ENCODE data around the gene RERE. TPM values are rescaled to one million over a fixed set of nuclear protein-coding genes. Genes with fewer than 3 reads are reported as not detected.
A peak's percentile ranks its signal among the peaks of the same experiment; 100 is the strongest.

The RERE gene
- total RNA-seq, 1 experiment from 2014 or later: 47.4 TPM

DNA sequence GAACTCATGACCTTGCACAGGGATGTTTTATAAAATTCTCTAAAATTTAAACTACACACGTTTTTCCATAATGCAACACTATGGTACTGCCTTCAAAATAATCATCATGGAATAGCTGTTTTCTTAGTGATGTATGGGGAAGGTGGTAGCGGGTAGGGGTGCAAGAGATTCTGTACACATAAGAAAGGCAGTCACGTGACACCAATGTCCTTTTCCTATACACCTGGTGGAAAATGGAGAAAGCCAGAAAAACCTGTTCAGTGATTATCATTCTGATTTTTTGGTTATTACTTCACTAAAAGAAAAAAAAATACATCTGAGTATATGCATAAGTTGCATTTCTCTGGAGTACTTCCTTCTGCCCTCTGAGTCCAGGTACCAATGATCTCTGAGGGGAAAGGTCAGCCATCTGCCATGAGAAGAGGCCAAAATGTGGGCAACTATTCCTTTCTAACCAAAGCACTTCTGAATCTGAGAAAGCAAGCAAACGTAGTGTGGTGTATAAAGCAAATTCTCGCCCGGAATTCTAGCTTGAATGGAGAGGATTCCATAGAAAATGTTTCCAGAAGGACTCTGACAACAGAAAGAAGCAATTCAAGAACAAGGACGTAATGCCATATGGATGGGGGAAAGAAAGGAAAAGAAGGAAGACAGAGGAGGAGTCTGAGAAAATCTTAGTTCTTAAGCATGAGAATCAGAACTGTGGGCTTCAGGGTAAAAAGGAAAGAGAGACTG lies 137.3 kb downstream of the RERE start:
- no peaks in the 10 kb centered on the region; the same call in 1 of the 2 replicates for H3K4me1 ChIP-seq
- no peak overlapping the region for H3K4me3 ChIP-seq
- H3K27ac ChIP-seq: no peak overlapping the region

DNA sequence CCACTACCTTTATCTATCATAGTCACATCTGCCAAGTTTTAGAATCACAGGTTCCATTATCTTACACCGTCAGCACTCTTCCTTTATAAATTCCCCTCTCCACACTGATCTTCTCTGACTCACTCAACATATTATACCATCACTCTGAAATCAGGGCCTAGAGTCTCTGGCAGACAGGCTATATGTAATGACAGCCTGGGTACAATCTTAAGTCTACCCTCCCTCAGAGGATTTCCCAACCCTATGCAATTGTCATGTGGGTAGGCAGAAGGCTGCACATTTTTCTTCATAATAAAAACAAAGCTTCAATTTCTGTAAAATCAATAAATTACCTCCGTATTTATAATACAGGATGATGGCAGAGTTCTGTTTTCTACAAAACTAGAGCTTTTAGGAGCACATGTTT lies 138.0 kb downstream of the RERE start:
- no peaks in the 10 kb centered on the region for H3K36me3 ChIP-seq
- H3K9me3 ChIP-seq (replicated peaks): no peaks in the 10 kb centered on the region
- no peaks in the 10 kb centered on the region for H3K27me3 ChIP-seq
- H3K4me1 ChIP-seq: no peaks in the 10 kb centered on the region; the same call in 1 of the 2 replicates
- H3K27ac ChIP-seq: no peak overlapping the region
- DNase-seq: no peak
- H3K4me3 ChIP-seq: no peak overlapping the region

More for the DNA sequence above, 137.3 kb downstream of the RERE start:
- no peaks in the 10 kb centered on the region for H3K36me3 ChIP-seq
- H3K27me3 ChIP-seq: no peaks in the 10 kb centered on the region
- no peak for DNase-seq
- H3K9me3 ChIP-seq (replicated peaks): no peaks in the 10 kb centered on the region

DNA sequence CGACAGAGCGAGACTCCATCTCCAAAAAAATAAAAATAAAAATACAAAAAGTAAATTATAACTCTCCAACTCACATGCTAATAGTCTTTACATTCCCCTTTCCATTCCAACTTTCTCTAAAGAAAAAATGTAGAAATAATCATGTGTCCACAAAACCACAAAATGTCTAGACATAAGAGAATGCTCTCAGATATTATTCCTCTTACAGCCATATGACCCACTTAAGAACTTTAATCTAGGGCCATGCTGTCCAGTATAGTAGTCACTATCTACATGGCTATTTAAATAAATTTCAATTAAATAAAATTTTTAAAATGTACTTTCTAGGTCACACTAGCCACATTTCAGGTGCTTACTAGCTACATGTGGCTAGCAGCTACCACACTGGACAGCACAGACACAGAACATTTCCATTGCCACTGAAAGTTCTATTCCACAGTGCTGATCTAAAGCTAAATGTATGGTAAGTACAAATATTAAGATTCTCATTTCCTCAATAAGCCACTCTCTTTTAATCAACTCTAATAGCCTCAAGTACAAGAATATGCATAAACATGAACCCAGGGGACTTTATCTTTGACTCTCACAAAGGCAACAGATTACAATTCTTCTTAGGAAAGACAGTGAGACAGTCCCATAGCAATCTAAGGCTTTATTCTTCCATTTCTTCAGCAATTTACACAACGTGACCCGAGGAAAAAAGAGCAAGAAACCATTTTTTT lies 138.6 kb downstream of the RERE start:
- H3K4me3 ChIP-seq: no peak overlapping the region
- H3K27ac ChIP-seq: no peak overlapping the region
- H3K4me1 ChIP-seq: no peaks in the 10 kb centered on the region; the same call in 1 of the 2 replicates
- H3K9me3 ChIP-seq (replicated peaks): no peaks in the 10 kb centered on the region
- no peak for DNase-seq
- H3K27me3 ChIP-seq: no peaks in the 10 kb centered on the region
- H3K36me3 ChIP-seq: no peaks in the 10 kb centered on the region

DNA sequence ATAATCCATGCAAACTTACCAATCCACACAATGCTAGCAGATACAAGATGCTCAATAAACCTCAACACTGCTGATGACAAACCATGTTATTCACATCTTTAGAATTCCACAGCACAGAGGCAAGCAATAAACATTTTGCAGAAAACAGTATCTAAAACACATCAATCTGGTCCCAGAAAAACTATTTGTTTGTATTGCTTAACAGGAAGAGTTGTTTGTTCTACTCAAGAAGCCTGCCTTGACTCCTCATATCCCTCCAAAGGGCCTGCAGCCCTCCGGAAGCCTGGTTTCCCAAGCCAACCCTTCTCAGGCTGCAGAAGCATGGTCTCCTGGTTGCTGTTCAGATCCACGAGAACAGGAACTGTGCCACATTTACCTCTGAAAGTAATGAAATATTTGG lies 139.7 kb downstream of the RERE start:
- no peak overlapping the region for H3K27ac ChIP-seq
- H3K4me3 ChIP-seq: no peak overlapping the region
- no peaks in the 10 kb centered on the region for H3K27me3 ChIP-seq
- H3K9me3 ChIP-seq (replicated peaks): no peaks in the 10 kb centered on the region
- H3K36me3 ChIP-seq: no peaks in the 10 kb centered on the region
- no peak for DNase-seq
- no peaks in the 10 kb centered on the region; the same call in 1 of the 2 replicates for H3K4me1 ChIP-seq

DNA sequence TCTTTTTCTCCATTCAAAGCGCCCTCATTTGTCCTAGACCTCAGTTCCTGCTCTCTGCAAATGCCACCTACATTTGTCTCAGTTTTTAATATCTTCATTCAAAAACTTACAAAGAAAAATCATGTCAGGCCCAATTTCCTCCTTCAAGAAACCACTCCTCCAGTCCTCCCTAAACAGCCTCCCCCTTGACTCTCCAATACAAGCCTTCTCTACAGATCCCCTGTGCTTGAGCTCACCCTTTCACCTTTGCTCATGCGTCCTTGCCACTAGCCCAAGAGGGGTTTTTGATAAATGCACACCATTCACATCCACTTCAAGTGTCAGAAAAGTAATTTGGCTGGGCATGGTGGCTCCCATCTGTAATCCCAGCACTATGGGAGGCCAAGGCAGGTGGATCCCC lies 140.6 kb downstream of the RERE start:
- Histone ChIP-seq H3K4me3 (no peak overlapping the region), H3K9me3 (replicated peaks) (no peaks in the 10 kb centered on the region), H3K27ac (no peak overlapping the region), H3K36me3 (no peaks in the 10 kb centered on the region), H3K27me3 (no peaks in the 10 kb centered on the region), H3K4me1 (no peaks in the 10 kb centered on the region; the same call in 1 of the 2 replicates)
- DNase-seq: no peak

DNA sequence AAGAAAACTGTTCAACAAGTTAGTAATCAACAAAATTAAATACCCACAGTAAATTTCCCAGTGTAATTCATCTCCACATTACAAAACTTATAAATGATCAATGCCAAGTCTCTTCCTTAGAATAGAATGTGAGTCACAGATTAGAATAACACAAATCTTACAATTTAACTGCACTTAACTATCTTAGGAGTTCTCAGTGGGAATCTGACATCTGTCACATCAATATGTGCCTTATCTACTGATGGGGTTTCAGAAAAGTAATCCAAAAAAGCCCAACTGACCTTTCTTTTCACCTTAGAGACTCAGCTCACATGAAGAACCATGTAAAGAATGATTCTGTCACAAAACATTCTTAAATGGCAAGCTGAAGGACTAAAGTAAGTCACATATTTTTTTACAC lies 141.4 kb downstream of the RERE start:
- H3K9me3 ChIP-seq (replicated peaks): no peaks in the 10 kb centered on the region
- H3K27ac ChIP-seq: no peak overlapping the region
- H3K36me3 ChIP-seq: no peaks in the 10 kb centered on the region
- no peaks in the 10 kb centered on the region for H3K27me3 ChIP-seq
- no peak for DNase-seq
- H3K4me3 ChIP-seq: no peak overlapping the region
- H3K4me1 ChIP-seq: no peaks in the 10 kb centered on the region; the same call in none of the 2 replicates

DNA sequence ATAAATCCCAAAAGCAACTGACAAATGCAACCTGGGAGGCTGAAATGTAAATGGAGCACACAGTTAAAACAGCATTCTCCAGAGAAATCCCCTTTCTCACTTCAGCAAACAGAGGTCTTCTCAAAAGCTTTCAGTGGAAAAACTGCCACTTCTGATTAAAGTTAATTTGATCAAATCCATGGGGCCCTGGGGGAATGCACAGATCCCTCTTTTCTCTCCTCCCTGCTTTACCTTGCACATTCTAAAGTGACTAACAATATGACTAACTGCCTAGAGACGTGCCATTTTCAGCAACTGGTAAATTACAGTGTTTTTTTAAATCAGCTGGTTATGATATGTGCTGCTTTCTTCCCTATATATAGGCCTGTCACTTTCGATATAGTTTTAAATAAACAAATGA lies 142.5 kb downstream of the RERE start:
- no peak for DNase-seq
- Histone ChIP-seq H3K27me3 (no peaks in the 10 kb centered on the region), H3K4me3 (no peak overlapping the region), H3K4me1 (peaks cover 7% of the 10 kb centered on the region), H3K27ac (no peak overlapping the region), H3K36me3 (no peaks in the 10 kb centered on the region), H3K9me3 (replicated peaks) (no peaks in the 10 kb centered on the region)

DNA sequence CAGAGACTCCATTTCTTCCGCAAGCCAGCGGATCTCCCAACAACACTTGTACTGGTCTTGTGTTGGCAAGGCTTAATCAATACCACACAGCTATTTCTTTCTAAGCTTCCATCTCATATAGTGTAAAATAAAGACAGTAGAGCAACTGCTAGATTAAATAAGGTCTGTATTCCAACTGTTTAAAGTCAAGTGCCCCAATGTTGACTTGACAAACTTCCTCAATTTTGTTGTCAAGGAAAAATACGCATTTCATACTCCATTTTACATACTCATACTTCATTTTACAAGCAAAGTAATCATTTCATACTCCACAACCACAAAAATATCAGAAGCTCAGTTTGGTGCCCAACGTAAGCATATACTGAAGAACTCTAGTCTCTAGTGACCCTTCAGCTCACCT lies 143.0 kb downstream of the RERE start:
- Histone ChIP-seq H3K4me3 (no peak overlapping the region), H3K36me3 (no peaks in the 10 kb centered on the region), H3K4me1 (peaks cover 7% of the 10 kb centered on the region), H3K9me3 (replicated peaks) (no peaks in the 10 kb centered on the region), H3K27ac (no peak overlapping the region), H3K27me3 (no peaks in the 10 kb centered on the region)
- no peak for DNase-seq

DNA sequence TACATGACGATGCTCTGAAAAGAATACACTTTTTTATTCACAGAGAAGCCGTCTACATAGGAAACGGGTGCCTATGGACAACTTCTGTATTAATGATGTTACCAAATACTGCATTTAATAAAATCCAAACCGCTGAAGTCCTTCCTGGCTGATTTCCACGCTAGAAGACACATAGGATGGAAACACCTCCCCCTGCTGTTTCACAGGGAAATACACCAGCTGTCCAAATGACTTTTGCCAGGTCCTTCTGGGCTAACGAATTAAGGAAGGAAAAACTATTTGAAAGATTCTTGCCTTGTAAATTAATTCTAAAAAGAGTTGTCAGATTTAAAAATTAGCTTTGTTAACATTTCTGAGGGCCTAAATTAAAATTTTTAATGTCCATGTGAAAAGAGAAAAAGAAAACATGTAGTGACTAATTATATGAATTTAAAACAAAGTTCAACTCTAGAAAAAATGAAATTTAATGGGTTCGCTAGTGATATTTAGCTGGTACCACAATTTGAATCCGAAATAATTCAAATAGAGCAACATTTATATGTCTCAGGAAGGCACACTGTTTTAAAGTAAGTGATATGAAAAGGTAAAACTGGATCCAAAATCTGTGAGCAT lies 146.0 kb downstream of the RERE start:
- no peaks in the 10 kb centered on the region for H3K9me3 ChIP-seq (replicated peaks)
- no peak overlapping the region for H3K27ac ChIP-seq
- H3K27me3 ChIP-seq: no peaks in the 10 kb centered on the region
- no peaks in the 10 kb centered on the region for H3K36me3 ChIP-seq
- H3K4me1 ChIP-seq: peaks cover 17% of the 10 kb centered on the region
- H3K4me3 ChIP-seq: no peak overlapping the region
- DNase-seq: peak; percentile 35 to 69

DNA sequence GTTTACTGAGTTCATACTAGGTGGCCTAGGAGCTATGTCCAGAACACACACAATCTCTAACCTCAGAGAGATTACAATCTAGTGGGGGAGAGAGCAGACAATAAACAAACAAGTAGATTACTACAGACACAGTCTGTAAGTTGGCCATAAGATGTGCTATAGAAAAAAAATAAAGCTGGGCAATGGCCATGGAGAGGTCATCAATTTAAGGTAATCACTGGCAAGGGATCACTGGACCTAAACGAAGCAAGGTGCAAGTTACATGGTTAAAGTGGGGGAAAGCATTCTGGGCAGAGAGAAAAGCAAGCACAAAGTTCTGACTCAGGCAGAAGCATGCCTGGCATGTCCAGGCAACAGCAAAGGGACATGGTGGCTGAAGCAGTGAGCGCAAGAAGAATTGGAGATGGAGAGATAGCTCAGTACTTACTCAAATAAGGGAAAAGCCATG lies 147.0 kb downstream of the RERE start:
- Histone ChIP-seq H3K27me3 (no peaks in the 10 kb centered on the region), H3K4me3 (no peak overlapping the region), H3K36me3 (no peaks in the 10 kb centered on the region), H3K9me3 (replicated peaks) (no peaks in the 10 kb centered on the region), H3K4me1 (peaks cover 25% of the 10 kb centered on the region), H3K27ac (no peak overlapping the region)
- DNase-seq: no peak

DNA sequence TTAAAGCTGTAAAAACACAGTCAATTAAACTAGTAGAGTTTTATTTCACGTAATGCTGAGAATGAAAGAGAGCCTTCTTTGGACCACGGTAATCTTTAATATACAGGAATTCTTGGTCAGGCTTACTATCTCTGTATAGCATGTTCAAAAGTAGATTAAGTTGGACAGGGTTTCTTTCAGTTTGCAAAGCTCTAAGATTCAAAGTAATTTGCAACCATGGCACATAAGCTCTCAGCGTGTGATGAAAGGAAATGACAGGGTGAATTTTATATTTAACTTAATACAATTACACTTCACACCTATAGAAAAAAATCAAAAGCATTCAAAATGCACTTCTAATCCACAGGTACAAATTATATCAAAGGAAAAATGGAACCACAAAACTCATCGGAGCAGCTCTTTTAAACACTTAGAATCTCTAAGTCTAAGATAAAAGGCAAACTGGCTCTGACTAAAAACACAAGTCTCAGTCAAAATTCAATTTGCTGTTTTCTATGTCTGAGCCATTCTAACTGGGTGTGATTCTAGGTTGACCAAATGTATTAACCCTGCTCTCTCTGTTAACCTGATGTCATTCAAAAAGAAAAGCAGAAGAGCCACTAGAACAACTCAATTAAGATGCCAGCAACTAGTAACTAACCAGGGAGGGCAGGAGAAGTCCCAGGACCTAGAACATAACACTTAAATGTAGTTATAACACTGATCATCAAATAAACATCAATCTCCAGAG lies 147.7 kb downstream of the RERE start:
- no peak overlapping the region for H3K27ac ChIP-seq
- no peaks in the 10 kb centered on the region for H3K36me3 ChIP-seq
- no peak overlapping the region for H3K4me3 ChIP-seq
- DNase-seq: no peak
- no peaks in the 10 kb centered on the region for H3K27me3 ChIP-seq
- H3K4me1 ChIP-seq: peaks cover 25% of the 10 kb centered on the region
- H3K9me3 ChIP-seq (replicated peaks): no peaks in the 10 kb centered on the region

DNA sequence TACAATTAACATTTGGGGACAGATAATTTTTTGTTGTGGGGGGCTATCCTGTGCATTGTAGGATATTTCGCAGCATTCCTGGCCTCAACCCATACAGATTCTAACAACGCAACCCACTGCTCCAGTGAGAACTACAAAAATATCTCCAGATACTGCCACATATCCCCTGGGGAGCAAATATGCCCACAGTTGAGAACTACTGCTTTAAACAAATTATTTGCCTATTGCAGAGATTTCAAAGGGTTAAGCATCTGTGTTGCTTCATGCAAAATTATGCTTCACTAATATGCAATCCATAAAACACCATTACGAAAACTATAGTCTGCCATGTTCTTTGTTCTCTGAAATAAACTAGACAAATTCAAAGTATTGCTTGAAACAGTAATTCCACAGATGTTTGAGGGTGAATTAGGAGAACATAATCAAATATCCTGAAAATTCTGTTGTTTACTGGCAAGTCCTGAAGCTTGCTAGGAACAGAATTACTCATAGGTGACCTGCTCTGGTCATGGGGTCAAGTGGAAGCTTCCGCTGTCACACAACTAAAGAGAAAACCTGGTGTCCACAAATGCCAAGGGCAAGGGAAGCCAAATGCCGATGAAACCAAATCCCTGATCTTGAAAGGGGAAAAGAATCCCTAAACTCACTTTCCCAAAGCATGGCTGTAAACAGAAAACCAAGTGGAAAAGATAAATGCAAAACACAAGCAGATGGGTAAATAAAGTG lies 149.4 kb downstream of the RERE start:
- peaks cover 25% of the 10 kb centered on the region for H3K4me1 ChIP-seq
- no peak overlapping the region for H3K27ac ChIP-seq

DNA sequence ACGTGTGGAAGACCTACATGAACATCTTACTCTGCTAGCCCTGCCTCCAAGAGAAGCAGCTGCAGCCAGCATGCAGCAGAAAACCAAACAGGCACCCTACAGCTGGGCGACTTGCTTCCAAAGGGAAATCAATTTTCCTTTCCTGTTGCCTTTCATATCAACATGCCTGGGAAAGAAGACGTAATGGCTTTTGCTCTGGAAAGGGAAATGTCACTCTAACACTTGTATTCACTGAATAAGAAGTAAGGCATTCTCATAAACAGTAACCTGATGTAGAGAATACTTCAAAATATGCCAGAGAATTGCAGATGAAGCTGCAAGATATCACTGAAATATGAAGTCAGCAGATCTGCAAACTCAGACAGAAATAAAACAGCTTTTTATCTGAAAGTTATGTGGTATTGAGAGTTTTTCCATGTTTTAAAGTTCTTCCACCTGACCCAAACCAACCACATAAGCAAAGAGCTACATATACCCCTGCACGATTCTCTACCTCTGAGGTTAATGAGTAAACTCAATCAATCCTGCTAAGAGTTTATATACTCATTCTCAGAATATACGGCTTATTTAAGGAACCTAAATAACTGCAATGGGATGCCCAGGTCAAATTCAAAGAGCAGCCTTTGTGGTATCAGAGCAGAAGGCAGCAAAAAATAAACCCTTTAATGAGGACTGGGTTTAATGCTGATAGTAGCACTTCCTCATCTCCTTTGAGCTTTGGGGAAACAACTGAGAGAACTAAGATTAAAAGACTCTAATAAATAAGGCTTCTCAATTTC lies 150.9 kb downstream of the RERE start:
- Histone ChIP-seq H3K9me3 (replicated peaks) (no peaks in the 10 kb centered on the region), H3K36me3 (no peaks in the 10 kb centered on the region), H3K27me3 (no peaks in the 10 kb centered on the region), H3K4me1 (peaks cover 38% of the 10 kb centered on the region), H3K4me3 (no peak overlapping the region), H3K27ac (no peak overlapping the region)
- DNase-seq: no peak

More for the DNA sequence above, 149.4 kb downstream of the RERE start:
- no peaks in the 10 kb centered on the region for H3K27me3 ChIP-seq
- DNase-seq: no peak
- H3K36me3 ChIP-seq: no peaks in the 10 kb centered on the region
- H3K4me3 ChIP-seq: no peak overlapping the region
- H3K9me3 ChIP-seq (replicated peaks): no peaks in the 10 kb centered on the region

All from SJCRH30 (cell line).